Measurements from ENCODE around the gene KRT83. TPM values are rescaled to one million over a fixed set of nuclear protein-coding genes. Genes with fewer than 3 reads are reported as not detected.

KRT83 gene
- total and polyA plus RNA-seq, 2 of the 13 experiments (the other 11 are each of a cell fraction or from before 2014, with no cell fraction given): not detected

DNA sequence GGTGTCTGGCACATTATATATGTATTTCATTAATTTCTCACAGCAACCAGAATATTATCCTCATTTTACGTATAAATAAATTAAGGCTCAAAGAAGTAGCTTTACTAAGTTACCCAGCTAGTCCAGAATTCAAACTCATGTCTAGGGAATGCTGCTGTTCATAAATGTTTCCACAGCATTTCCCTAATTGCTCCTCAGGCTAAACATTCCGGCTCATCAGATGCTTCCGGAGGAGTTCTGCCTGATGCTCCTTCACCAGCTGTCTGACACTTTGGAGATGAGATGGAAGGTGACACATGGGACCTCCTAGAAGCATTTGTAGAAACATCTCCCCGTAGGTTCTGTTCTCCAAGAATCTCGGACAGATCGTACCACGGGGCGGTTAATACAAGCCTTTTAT is 34.0 kb upstream of the KRT83 start (continued):
- TF ChIP-seq IRX3 (CRISPR knock-in tag; IDR thresholded peaks at IDR 0.05; ENCODE audit: borderline replicate concordance, low read depth) (no peak), RBFOX2 (IDR thresholded peaks at IDR 0.05; ENCODE audit: low read depth, low read length) (no peak), NR1H2 (CRISPR knock-in tag; IDR thresholded peaks at IDR 0.05; ENCODE audit: borderline replicate concordance, low read depth) (no peak), ZNF605 (CRISPR knock-in tag; IDR thresholded peaks at IDR 0.05) (no peak), POLR2AphosphoS5 (IDR thresholded peaks at IDR 0.05; ENCODE audit: low read depth, low read length) (no peak), ZNF841 (CRISPR knock-in tag; IDR thresholded peaks at IDR 0.05; ENCODE audit: borderline replicate concordance) (no peak), GATAD2A (CRISPR knock-in tag; IDR thresholded peaks at IDR 0.05) (no peak), GTF3A (CRISPR knock-in tag; conservative IDR thresholded peaks at IDR 0.05) (no peak), RARA (CRISPR knock-in tag; IDR thresholded peaks at IDR 0.05) (no peak), NCOA2 (CRISPR knock-in tag; IDR thresholded peaks at IDR 0.05) (no peak), ZNF83 (CRISPR knock-in tag; IDR thresholded peaks at IDR 0.05; ENCODE audit: borderline replicate concordance) (no peak)

DNA sequence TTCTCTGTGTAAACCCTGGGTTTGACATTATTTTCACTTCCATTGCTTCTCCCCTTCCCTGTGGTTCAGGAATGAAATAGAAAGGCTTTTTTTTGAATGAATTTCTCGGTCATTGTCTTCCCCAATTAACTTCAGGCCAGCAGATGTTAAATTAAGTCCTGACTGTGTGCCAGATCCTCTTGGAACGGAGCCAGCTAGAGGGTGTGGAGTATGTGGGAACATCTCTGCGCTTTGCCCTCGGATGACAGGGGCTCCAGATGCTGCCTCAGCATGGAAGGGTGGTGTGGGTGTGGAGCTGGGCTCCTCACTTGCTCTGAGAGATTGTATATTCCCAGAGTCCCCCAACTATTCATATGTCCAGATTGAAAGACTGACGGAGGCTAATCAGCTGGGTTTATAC is 33.0 kb upstream of the KRT83 start:
- FAIRE-seq (no peak), DNase-seq (ENCODE audit: low spot score) (no peak), ATAC-seq (no peak)
- no peaks in the 10 kb centered on the region for H3K4me1 ChIP-seq (ENCODE audit: insufficient read depth, low read length)
- BruUV-seq (replicated peaks): no TSS peak
- no peak overlapping the region for H3K27ac ChIP-seq (ENCODE audit: extremely low read length, insufficient read depth, low read length)
- H4K20me1 ChIP-seq (ENCODE audit: insufficient read depth, low read length): no peaks in the 10 kb centered on the region
- WGBS (ENCODE audit: low lambda C conversion rate): 5% methylated on average over 5 of the region's 5 CpGs
- no peaks in the 10 kb centered on the region for H3K9me3 ChIP-seq (ENCODE audit: low read length)
- in situ Hi-C loops (cut with HindIII; ENCODE audit: extremely low pct_ligation_motif_present, low pct_unique_long_range_greater_than_20kb) (no loop called here), intact Hi-C loops (cut with micrococcal nuclease; ENCODE audit: unreplicated experiment) (loop anchor here (5.0 kb wide), 1 partner anchor 412 kb away; no protein-coding TSS in a partner anchor)
- no peak overlapping the region for H3K4me2 ChIP-seq (ENCODE audit: low read depth, low read length)
- POLR2A ChIA-PET: no interaction called here
- H3K79me2 ChIP-seq (ENCODE audit: insufficient read depth, low read length): no peaks in the 10 kb centered on the region
- no peaks in the 10 kb centered on the region for H3K36me3 ChIP-seq (replicated peaks in 1 of 2; ENCODE audit: control insufficient read depth in 1 of 2, insufficient read depth in 2 of 2, low read length in 2 of 2)
- no peak overlapping the region for H3K9ac ChIP-seq (ENCODE audit: insufficient read depth, low read depth, low read length)
- peaks cover 0 to 15% of the 10 kb centered on the region in 2 experiments; a peak in 3 of 5 replicates for H3K27me3 ChIP-seq (ENCODE audit: control insufficient read depth in 1 of 2, insufficient read depth in 2 of 2, low read length in 2 of 2)
- H3K4me3 ChIP-seq (replicated peaks in 1 of 3; ENCODE audit: insufficient read depth in 1 of 3, low read depth in 2 of 3, low read length in 3 of 3): no peak overlapping the region
- H2AFZ ChIP-seq (ENCODE audit: low read length): no peak overlapping the region
- CTCF ChIA-PET (ENCODE audit: low intra/inter-chr PET ratio, low total read pairs): no interaction called here
- TF ChIP-seq WIZ (CRISPR knock-in tag; IDR thresholded peaks at IDR 0.05) (no peak), ZNF792 (CRISPR knock-in tag; IDR thresholded peaks at IDR 0.05) (no peak), CENPX (CRISPR knock-in tag; IDR thresholded peaks at IDR 0.05) (no peak), SUZ12 (IDR thresholded peaks at IDR 0.05; ENCODE audit: low read depth, low read length) (no peak), EHMT2 (IDR thresholded peaks at IDR 0.05; ENCODE audit: borderline replicate concordance, low read depth, low read length) (no peak), ONECUT2 (CRISPR knock-in tag; IDR thresholded peaks at IDR 0.05) (no peak), BCL6 (CRISPR knock-in tag; IDR thresholded peaks at IDR 0.05) (no peak), ZNF589 (CRISPR knock-in tag; conservative IDR thresholded peaks at IDR 0.05) (no peak)
- TF ChIP-seq, protein P1, sequence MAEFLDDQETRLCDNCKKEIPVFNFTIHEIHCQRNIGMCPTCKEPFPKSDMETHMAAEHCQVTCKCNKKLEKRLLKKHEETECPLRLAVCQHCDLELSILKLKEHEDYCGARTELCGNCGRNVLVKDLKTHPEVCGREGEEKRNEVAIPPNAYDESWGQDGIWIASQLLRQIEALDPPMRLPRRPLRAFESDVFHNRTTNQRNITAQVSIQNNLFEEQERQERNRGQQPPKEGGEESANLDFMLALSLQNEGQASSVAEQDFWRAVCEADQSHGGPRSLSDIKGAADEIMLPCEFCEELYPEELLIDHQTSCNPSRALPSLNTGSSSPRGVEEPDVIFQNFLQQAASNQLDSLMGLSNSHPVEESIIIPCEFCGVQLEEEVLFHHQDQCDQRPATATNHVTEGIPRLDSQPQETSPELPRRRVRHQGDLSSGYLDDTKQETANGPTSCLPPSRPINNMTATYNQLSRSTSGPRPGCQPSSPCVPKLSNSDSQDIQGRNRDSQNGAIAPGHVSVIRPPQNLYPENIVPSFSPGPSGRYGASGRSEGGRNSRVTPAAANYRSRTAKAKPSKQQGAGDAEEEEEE (CRISPR knock-in tag; IDR thresholded peaks at IDR 0.05; ENCODE audit: borderline replicate concordance): no peak
- TF ChIP-seq, protein P2, sequence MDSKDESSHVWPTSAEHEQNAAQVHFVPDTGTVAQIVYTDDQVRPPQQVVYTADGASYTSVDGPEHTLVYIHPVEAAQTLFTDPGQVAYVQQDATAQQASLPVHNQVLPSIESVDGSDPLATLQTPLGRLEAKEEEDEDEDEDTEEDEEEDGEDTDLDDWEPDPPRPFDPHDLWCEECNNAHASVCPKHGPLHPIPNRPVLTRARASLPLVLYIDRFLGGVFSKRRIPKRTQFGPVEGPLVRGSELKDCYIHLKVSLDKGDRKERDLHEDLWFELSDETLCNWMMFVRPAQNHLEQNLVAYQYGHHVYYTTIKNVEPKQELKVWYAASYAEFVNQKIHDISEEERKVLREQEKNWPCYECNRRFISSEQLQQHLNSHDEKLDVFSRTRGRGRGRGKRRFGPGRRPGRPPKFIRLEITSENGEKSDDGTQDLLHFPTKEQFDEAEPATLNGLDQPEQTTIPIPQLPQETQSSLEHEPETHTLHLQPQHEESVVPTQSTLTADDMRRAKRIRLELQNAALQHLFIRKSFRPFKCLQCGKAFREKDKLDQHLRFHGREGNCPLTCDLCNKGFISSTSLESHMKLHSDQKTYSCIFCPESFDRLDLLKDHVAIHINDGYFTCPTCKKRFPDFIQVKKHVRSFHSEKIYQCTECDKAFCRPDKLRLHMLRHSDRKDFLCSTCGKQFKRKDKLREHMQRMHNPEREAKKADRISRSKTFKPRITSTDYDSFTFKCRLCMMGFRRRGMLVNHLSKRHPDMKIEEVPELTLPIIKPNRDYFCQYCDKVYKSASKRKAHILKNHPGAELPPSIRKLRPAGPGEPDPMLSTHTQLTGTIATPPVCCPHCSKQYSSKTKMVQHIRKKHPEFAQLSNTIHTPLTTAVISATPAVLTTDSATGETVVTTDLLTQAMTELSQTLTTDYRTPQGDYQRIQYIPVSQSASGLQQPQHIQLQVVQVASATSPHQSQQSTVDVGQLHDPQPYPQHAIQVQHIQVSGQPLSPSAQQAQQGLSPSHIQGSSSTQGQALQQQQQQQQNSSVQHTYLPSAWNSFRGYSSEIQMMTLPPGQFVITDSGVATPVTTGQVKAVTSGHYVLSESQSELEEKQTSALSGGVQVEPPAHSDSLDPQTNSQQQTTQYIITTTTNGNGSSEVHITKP (CRISPR knock-in tag; IDR thresholded peaks at IDR 0.05; ENCODE audit: low read depth): no peak

Data from HepG2 (cell line).